Forelimb muscle (tissue), 1 donor: Measurements from ENCODE around the gene PAPSS2. TPM values are rescaled to one million over a fixed set of nuclear protein-coding genes. Genes with fewer than 3 reads are reported as not detected.
"Not testable (repeated sequence)": the region's sequence is repeated elsewhere in the genome, so short reads cannot be mapped to it uniquely, and the experiment has no call there.

Source experiments
- DNase-seq: peaks from one replicate; pipeline ENCODE4 v3.0.0-alpha.2; 2013; ENCODE audit warnings: low read depth
- polyA plus RNA-seq: library from polyadenylated mRNA; unstranded; fragments of 120-200 nt; gene quantifications from one replicate; pipeline ENCODE4 v1.2.1, GENCODE V29; 2013; ENCODE audit not compliant: insufficient read length

Gene PAPSS2
- polyA plus RNA-seq: 7.8 TPM

DNA sequence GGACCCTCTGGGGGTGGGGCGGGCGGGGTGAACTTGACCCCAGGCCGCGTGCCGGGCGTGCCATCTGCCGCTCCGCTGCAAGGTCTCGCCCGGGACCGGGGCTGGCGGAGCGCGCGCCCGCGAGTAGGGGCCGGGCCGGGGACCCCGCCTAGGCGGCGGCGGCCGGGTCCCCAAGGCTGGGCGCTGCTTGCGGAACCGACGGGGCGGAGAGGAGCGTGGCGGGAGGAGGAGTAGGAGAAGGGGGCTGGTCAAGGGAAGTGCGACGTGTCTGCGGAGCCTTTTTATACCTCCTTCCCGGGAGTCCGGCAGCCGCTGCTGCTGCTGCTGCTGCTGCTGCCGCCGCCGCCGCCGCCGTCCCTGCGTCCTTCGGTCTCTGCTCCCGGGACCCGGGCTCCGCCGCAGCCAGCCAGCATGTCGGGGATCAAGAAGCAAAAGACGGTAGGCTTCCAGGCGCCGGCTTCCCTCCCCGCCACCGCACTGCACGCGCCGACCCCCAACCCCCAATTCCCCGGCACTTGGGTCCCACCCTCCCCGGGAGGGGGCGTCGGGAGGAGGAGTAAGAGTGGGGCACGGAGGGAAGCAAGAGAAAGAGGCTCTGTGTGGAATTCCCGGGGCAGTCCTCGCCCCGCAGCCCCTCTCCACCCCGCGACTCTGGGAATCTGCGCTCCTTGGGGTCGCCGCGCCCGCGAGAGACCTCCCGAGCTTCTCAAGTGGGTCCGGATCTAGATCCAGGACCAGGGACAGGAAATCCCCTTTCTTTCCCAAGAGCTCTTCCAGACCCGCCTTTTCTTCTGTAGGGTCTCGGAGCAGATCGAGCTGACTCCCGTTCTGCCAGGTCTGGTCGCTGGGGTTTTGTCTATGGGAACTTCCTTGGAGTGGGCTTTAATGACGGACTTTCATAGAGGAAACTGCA lies at the start of gene PAPSS2:
PAPSS2 (plus strand) TSS at position 308 of the 913 bp plus-strand sequence; CDS start at position 412, 104 bp downstream.
- DNase-seq: no peak

DNA sequence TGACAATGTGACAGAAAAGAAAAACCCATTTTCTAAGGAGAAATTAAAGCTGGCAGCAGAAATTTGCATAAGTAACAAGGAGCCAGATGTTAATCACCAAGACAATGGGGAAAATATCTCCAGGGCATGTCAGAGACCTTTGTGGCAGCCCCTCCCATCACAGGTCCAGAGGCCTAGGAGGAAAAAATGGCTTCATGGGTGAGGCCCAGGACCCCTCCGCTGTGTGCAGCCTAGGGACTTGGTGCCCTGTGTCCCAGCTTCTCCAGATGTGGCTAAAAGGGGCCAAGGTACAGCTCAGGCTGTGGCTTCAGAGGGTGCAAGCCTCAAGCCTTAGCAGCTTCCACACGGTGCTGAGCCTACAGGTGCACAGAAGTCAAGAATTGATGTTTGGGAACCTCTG lies 48.3 kb upstream of the PAPSS2 start:
- DNase-seq: not testable (repeated sequence)

DNA sequence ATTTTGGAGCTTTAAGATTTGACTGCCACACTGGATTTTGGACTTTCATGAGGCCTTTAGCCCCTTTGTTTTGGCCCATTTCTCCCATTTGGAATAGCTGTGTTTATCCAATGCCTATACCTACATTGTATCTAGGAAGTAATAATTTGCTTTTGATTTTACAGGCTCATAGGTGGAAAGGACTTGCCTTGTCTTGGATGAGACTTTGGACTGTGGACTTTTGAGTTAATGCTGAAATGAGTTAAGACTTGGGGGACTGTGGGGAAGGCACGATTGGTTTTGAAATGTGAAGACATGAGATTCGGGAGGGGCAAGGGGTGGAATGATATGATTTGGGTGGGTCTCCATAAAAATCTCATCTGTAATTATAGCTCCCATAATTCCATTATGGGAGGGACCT lies 47.6 kb upstream of the PAPSS2 start:
- DNase-seq: no peak

DNA sequence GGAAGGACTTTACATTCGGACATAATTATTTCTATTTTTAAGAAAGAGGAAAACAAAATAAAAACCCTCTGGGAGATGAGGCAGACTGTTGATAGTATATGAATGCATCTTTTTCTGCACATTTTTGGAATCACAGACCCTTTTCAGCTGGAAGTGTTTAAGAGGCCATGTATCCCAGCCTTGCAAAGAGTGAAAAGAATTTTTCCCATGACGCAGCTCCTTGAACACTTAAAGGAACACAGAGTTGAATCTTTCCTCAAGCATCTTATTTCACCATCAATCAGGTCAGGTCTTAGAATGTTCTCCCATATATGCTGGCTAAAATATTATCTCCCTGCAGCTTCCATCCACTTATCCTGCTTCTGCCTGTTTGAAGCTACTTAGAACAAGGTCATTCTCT lies 45.9 kb upstream of the PAPSS2 start:
- peak; percentile 69 for DNase-seq

DNA sequence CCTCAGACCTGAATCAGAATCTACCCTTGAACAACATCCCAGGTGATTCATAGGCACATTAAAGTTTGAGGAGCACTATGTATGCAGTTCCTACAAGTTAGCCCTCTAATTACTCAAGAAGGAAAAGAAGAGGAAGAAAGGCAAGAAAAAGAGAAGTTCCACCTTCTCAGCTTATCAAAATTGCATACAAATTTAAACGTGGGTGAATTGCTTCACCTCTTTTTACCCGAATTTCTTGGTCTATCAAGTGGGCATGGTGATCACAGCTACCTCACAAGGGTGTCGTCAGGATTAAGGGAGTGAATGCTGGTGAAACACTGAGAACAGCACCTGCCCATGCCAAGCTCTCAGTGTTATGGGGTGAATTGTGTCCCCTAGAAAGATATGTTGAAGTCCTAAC lies 43.8 kb upstream of the PAPSS2 start:
- no peak for DNase-seq

DNA sequence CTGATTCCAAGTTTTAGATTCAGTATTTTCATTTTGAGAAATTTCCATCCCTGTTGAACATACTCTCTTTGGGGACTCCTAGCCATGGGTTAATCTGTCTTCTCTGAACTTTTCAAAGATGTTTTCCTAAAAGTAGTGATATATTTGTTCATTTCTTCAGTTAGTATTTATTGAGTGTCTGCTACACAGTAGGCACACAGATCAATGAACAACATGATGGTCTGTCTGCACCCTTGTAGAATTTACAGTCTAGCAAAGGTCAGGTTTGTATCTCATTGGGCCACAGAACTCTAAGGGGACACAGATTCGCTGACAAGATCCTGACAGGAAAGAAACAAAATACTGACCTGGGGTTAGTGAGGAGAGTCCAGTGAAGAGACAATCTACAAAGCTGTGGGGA lies 42.2 kb upstream of the PAPSS2 start:
- DNase-seq: no peak

DNA sequence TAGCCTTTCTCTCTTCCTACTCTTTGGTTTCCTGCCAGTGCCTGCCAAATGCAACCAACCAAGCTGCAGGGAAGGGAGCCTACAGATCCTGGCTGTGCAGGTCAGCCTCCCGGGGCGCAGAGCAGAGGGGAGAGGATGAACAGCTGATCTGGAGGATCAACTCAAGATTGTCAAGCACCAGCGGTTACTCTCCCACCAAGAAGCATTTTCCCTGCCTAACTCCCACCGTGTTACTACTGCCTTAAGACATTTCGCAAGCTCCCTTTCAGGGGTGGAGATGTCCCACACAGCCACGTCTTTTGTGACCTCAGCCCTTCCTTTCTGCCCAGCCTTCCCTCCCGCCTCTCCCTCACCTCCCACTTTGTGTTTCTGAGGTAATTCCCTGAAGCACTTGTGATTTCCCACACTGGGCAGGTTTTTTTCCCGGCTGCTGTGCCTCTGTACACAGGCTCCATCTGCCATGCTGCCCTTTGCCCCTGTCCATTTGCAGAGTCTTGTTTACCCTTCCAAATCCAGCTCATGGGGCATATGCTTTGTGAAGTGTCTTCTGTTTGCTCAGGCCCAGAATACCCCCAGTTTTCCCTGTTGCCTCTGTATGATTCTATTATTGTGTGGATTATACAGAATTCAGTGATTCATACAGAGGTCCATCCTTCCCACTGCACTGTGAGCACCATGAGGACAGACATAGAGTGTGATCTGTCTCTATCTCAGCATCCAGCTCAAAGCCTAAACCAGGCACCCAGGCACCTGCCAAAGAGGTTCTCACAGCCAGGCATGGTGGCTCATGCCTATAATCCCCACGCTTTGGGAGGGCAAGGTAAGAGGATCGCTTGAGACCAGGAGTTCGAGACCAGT lies 40.9 kb upstream of the PAPSS2 start:
- DNase-seq: no peak

DNA sequence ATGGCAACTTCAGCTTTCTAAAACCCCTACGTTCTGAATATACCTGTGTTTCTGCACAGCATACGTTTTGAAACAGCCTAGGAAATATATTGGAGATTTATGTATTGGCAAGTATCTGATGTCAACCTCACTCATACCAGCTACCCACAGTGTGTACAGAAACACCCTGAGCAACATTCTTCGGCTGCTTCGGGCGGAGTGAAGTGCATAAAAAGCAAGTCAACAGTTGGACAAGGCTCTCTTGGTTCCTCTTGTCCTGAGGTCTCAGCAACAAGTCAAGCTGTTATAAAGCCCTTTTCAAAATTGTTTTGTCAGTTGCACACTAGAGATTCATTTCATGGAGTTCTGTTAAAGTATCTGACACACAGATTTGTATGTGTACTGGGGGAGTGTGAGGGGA lies 40.0 kb upstream of the PAPSS2 start:
- DNase-seq: no peak

DNA sequence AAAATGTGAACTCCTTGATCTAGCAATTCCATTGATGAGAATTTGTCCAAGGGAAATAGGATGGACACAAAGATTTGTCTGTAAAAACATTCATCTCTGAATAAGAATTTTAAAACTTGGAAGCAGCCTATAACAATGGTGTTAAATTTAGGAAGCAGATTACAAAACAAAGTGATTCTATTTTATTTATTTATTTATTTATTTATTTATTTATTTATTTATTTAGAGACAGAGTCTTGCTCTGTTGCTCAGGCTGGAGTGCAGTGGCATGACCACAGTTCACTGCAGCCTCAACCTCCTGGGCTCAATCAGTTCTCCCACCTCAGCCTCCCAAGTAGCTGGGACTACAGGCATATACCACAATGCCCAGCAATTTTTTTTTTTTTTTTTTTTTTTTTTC lies 38.2 kb upstream of the PAPSS2 start:
- not testable (repeated sequence) for DNase-seq

DNA sequence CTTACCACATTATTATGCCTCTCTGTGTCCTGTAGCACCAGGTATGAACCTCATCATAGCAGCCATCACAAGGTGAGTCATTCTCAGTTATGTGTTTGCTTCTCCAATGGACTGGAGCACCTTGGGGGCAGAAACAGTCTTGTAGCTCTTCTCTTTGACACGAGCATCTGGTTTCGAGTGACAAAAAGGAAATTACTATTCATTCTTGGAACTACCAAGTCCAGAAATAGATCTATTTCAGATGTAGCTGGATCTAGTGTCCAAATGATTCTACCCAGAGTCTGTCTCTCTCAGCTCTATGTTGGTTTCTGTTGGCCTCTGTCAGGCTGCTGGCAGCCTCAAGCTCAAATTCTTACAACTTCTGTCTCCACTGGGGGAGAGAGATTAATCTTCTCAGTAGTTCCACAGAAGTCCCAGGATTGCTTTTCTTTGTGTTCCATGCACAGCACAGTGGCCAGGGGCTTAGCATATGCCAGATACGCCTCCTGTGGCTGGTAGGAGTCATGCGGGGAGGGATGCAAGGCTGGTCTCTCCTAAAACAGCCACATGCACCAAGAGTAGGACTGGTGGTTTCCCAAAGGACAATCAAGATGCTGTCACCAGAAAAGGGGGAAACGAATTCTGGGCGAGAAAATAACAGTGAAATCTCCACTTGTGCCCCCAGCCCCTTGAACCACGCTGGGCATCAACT lies 37.2 kb upstream of the PAPSS2 start:
- peak; percentile 31 for DNase-seq

DNA sequence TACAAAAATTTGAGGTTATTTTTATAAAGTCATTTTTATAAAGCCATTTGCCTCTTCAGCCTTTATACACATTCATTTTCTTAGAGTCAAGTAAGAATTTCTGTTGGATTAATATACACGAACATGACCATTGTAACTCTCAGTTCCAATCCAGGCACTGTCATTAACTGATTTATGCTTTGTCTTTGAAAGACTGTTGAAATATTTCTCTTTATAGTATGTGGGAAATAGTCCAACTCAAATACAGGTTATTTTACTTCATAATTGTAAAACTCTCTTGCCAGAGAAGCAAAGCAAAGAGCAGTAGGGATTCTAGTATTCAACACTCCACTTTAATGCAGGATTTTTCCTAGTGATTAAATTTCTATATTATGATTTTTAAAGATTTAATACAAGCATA lies 36.5 kb upstream of the PAPSS2 start:
- no peak for DNase-seq

DNA sequence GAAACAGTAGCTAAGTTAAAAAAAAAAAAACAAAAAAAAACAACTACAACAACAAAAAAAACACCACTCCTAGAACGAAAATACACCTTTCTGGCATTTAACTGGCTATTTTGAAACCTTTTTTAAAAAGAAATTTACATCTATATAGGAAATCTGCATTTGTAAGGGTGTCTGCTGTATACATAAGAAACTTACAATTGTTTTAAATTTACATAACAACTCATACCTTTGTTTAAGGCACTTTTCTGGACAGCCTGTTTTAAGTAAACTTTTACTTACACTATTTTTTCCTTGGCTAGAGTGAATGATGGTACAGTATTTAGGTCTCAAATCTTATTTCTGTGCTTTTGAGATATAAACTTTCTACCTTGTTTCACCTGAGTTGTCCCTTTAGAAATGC lies 34.0 kb upstream of the PAPSS2 start:
- DNase-seq: no peak

DNA sequence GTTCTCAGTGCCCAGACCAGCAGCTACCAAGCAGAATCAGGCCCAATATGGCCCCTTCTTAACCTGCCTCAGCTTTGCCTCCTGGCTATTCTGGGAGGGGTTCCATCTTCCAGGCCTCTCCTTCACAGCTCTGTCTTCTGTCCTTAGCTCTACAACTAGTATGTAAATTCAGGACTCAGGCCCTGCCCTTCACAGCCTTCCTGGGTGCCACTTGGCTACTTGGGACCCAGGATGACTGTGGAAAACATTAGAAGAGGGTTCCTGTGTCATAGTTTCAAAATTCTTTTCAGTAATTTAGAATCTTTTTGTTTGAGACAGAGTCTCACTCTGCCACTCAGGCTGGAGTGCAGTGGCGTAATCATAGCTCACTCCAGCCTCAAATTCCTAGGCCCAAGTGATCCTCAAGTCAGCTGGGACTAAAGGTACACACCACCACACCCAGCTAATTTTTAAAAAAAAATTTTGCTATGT lies 33.2 kb upstream of the PAPSS2 start:
- no peak for DNase-seq

DNA sequence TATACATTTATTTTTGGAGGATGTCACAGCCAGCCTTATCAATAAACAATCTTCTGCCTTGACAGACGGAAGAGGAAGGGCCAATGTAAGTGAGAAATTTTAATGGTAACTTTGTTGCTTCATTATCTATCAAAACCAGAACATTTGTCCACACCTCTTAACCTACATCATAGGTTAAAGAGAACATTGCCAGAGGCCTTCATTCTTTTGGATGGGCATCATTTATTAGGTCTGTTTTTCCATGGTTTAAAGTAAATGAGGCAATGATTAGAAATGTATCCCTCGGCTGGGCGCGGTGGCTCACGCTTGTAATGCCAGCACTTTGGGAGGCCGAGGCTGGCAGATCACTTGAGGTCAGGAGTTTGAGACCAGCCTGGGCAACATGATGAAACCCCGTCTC lies 29.5 kb upstream of the PAPSS2 start:
- DNase-seq: no peak

DNA sequence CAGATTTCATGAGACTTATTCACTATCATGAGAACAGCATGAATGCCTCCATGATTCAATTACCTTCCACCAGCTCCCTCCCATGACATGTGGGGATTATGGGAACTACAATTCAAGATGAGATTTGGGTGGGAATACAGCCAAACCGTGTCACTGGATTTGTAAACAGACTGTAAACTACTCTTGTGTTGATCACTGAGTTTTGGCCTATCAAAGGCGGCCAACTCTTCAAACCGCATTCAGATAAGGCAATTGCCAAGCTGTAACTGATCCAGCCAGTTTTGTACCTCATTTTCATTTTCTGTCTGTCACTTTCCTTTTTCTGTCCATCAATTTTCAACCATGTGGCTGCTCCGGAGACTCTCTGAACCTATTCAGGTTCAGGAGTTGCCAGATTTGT lies 27.2 kb upstream of the PAPSS2 start:
- no peak for DNase-seq

DNA sequence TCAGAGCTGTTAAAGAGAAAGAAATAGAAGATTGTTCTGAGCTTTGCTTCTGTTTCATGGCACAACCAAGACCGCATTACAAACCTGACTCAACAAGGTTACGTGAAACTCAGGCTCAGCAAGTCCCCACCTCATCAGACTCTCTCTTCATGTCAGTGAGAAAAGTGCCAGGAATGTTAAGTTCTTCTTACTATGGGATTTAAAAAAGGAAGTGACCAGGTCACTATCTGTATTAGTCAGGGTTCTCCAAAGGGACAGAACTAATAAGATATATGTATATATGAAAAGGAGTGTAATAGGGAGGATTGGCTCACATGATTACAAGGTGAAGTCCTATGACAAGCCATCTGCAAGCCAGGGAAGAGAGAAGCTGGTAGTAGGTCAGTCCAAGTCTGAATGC lies 25.4 kb upstream of the PAPSS2 start:
- no peak for DNase-seq

DNA sequence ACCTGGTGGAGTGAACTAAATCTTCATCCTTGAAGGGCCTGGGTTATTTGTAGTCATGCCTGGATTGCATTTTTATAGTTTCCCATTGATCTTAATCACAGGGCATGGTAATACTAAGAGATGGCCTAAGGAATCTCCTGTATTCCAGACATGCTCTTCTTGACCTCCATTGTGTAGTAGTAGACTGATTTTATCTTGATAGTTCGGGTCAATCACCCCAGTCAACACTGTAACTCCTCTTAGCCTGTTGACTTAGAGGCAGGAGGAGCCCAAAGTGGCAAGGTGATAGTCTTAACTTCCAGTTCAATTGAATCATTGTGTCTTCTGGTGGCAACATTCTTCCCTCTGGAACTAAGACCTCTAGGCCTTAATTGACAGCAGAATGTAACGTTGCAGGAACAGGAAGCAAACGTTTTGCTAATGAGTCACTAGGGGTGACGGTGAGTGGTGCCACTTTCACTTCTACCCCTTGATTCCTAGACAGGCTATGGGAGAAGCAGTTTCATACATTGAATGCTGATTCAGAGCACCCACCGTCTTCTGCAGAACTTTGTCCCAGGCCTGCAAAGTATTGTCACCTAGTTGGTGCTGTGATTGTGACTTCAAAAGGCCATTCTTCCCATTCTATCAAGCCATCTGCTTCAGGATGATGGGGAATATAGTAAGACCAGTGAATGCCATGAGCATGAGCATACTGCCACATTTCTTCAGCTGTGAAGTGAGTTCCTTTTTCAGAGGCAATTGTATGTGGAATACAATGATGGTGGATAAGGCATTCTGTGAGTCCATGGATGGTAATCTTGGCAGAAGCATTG lies 24.0 kb upstream of the PAPSS2 start:
- no peak for DNase-seq

DNA sequence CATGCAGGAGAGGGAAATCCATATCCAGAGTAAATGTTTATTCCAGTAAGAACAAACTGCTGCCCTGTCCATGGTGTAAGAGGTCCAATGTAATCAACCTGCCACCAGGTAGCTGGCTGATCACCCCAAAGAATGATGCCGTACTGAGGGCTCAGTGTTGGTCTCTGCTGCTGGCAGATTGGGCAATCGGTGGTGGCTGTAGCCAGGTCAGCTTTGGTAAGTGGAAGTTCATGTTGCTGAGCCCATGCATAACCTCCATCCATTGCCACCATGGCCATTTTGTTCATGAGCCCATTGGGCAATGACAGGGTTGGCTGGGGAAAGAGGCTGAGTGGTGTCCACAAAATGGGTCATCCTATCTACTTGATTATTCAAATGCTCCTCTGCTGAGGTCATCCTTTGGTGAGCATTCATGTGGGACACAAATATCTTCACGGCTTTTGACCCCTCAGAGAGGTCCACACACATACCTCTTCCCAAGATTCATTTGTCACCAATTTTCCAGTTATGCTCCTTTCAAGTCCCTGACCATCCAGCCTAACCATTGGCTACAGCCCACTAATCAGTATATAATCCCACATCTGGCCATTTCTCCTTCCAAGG lies 23.3 kb upstream of the PAPSS2 start:
- DNase-seq: no peak

DNA sequence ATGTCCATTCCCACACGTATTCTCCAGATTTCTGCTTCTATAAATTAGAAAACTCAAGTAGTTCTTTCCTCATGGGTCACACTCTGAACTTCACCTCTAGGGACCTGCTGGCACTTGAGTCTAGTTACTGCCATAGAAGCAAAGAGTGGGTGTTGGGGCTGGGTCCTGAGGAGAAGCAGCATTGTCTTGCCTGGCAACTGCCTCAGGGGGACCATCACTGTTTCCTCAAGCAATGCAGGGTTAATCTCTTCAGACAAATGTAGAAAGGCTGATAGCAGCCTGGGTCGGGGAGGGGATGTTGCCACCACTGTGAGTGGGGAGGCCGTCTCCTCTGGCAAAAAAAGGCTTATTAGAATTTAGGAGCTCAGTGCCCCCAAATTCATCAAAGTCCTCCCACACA lies 20.2 kb upstream of the PAPSS2 start:
- DNase-seq: no peak

DNA sequence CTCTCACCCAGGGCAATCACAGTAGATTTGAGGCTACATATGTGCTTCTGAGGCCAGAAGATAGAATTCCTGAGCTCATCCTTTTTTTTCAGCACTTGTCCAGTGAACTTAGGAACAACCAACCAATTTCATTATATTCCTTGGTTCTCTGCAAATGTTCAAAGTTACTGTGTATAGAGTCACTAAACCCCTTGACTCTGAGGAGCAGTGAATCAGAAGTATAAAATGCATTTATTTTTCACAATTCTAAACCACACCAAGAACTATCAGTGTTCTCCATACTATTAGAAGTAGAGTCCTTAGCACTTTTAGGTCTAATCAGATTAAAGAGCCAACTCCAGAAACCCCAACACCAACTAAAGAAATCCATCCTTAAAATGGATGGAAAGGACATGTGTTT lies 19.6 kb upstream of the PAPSS2 start:
- DNase-seq: no peak

DNA sequence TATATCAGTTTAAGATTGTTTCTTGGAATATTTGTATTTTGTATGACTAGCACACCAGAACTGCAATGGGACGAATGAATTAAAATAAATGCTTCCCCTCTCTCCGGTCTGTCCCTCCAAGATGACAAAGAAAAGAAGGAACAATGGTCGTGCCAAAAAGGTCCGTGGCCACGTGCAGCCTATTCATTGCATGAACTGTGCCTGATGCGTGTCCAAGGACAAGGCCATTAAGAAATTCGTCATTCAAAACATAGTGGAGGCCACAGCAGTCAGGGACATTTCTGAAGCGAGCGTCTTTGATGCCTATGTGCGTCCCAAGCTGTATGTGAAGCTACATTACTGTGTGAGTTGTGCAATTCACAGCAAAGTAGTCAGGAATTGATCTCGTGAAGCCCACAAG lies 17.2 kb upstream of the PAPSS2 start:
- no peak for DNase-seq
